Activated CD4-positive, CD25-positive, alpha-beta regulatory T cell treated with anti-CD3 and anti-CD28 coated beads, Interleukin-2, amount 50 U/mL, for 72 hours (primary cell): Measurements from ENCODE around the gene ISG15.
A peak's percentile ranks its signal among the peaks of the same experiment; 100 is the strongest.
"Not testable (repeated sequence)": the region's sequence is repeated elsewhere in the genome, so short reads cannot be mapped to it uniquely, and the experiment has no call there.

Source experiments
- DNase-seq: peaks from one replicate; pipeline ENCODE4 v3.0.0; 2021

ISG15 gene

DNA sequence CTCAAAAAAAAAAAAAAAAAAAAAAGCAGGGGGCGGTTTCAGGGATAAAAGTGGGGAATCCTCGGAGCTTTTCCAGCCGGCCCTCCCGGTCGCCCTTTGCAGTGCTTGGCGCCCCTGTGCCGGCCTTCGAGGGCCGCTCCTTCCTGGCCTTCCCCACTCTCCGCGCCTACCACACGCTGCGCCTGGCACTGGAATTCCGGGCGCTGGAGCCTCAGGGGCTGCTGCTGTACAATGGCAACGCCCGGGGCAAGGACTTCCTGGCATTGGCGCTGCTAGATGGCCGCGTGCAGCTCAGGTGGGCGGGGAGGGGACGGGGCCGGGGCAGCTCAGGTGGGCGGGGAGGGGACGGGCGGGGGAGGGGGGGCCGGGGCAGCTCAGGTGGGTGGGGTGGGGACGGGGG is 35.5 kb downstream of the ISG15 start:
- DNase-seq = no peak

DNA sequence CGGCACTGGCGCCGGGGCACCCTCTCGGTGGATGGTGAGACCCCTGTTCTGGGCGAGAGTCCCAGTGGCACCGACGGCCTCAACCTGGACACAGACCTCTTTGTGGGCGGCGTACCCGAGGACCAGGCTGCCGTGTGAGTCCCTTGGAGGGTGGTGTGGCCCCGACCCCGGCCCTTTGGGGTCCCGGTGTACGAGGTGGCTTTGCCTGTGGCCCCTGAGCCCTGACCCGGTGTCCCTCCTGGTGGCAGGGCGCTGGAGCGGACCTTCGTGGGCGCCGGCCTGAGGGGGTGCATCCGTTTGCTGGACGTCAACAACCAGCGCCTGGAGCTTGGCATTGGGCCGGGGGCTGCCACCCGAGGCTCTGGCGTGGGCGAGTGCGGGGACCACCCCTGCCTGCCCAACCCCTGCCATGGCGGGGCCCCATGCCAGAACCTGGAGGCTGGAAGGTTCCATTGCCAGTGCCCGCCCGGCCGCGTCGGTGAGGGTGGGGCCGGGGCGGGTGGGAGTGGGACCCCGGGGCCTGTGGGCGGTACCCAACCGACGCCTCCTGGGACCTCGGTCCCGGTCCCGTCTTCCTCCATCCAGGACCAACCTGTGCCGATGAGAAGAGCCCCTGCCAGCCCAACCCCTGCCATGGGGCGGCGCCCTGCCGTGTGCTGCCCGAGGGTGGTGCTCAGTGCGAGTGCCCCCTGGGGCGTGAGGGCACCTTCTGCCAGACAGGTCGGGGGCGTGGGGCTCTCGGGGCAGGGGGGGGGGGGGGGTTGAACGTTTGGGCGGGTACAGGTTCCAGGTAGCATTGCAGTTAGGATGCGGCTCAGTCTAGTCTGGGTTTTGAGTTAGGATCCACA is 36.2 kb downstream of the ISG15 start:
- DNase-seq = no peak

GRCh38 chr1:1050577-1051052 is 37.3 kb downstream of the ISG15 start:
- no peak for DNase-seq

DNA sequence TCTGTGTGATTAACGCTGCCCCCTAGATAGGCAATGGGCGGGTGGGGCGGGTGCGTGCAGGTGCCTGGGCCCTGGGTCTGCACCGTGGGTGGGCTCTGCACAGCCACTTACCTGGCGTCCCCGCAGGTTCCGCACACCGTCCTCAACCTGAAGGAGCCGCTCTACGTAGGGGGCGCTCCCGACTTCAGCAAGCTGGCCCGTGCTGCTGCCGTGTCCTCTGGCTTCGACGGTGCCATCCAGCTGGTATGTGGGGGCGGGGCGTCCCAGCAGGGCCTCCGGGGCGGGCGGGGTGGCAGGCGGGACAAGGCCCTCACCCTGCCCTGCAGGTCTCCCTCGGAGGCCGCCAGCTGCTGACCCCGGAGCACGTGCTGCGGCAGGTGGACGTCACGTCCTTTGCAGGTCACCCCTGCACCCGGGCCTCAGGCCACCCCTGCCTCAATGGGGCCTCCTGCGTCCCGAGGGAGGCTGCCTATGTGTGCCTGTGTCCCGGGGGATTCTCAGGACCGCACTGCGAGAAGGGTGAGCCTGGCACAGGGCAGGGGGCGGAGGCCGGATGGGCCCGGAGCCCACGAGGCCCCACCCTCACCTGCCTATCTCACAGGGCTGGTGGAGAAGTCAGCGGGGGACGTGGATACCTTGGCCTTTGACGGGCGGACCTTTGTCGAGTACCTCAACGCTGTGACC is 38.0 kb downstream of the ISG15 start:
- no peak for DNase-seq

GRCh38 chr1:1052003-1052840 is 38.9 kb downstream of the ISG15 start:
- no peak for DNase-seq

- DNase-seq = no peak
Measured at GRCh38 chr1:1053022-1053421, 39.7 kb downstream of the ISG15 start.

- DNase-seq = no peak
Measured at GRCh38 chr1:1053682-1054081, 40.4 kb downstream of the ISG15 start.

GRCh38 chr1:1054099-1054700 is 40.9 kb downstream of the ISG15 start:
- no peak for DNase-seq

DNA sequence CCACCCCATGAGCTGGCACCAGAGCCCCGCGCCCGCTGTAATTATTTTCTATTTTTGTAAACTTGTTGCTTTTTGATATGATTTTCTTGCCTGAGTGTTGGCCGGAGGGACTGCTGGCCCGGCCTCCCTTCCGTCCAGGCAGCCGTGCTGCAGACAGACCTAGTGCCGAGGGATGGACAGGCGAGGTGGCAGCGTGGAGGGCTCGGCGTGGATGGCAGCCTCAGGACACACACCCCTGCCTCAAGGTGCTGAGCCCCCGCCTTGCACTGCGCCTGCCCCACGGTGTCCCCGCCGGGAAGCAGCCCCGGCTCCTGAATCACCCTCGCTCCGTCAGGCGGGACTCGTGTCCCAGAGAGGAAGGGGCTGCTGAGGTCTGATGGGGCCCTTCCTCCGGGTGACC is 41.7 kb downstream of the ISG15 start:
- no peak for DNase-seq

- no peak for DNase-seq
Measured at GRCh38 chr1:1055841-1056736, 42.8 kb downstream of the ISG15 start.

DNA sequence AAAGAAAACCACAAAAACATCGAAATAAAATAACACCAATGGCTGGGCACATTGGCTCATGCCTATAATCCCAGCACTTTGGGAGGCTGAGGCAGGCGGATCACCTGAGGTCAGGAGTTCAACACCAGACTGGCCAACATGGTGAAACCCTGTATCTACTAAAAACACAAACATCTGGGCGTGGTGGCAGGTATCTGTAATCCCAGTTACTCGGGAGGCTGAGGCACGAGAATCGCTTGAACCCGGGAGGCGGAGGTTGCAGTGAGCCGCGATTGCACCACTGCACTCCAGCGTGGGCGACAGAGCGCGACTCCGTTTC is 44.4 kb downstream of the ISG15 start:
- not testable (repeated sequence) for DNase-seq

- no peak for DNase-seq
Measured at GRCh38 chr1:1058088-1058905, 45.0 kb downstream of the ISG15 start.

GRCh38 chr1:1058921-1059493 is 45.7 kb downstream of the ISG15 start:
- DNase-seq = peak; percentile 57

DNA sequence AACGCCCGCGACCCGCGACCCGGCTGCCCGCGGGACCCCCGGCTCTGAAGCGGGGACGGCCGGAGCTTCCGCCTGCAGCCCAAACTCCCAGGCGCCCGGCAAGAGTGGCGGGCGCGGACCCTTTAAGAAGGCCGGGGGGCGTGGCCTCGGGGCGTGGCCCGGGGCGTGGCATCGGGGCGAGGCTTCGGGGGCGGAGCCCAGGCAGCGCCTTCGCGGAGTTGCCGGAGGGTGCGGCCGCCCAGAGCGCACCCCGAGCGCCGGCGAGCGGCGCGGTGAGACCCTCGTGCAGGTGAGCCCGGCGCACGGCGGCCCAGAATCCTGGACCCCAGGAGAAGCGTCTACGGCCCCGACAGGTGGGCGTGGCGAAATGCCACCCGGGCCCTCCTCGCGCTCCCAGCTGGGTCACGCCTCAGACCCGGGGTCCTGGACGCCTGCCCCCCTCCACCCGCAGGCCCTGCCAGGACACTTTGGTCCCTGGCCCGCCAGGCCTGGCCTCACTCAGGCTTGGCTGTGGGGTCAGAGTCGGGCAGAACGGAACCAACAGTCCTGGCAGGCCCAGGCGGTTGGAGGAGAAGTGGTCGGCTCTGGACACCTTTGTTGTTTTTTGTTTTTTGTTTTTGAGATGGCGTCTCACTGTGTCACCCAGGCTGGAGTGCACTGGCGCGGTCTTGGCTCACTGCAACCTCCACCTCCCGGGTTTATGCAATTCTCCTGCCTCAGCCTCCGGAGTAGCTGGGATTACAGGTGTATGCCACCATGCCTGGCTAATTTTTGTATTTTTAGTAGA is 46.4 kb downstream of the ISG15 start:
- DNase-seq = peak; percentile 97

- DNase-seq = no peak
Measured at GRCh38 chr1:1060281-1061000, 47.1 kb downstream of the ISG15 start.

DNA sequence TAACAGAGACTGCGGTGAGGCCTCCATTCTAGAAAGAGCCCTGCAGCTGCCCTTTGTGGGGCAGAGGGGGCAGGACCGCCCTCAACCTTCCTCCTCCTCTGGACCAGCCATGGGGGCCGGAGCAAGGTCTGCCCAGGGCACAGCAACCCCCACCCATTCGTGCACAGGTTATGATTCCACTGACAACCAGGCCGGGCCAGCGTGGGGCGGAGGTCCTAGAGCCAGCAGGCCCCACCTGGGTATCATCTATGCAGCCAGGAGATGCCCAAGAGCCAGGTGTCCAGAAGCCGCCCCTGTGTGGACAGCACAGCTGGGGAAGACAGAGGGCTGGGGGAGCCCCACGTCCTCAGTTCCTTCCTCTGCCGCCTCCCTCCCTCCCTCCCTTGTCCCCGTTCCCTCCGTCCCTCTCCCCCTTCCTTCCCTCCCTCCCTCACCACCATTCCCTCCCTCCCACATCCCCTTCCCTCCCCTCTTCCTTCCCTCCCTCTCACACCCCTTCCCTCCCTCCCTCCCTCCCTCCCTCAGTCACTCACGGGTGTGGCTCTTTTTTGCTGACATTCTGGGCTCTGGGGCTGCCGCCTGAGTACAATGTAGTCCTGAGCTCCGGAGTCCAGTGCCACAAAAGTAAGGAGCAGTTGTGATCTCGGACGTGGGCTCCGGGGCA is 48.5 kb downstream of the ISG15 start:
- DNase-seq = no peak

DNA sequence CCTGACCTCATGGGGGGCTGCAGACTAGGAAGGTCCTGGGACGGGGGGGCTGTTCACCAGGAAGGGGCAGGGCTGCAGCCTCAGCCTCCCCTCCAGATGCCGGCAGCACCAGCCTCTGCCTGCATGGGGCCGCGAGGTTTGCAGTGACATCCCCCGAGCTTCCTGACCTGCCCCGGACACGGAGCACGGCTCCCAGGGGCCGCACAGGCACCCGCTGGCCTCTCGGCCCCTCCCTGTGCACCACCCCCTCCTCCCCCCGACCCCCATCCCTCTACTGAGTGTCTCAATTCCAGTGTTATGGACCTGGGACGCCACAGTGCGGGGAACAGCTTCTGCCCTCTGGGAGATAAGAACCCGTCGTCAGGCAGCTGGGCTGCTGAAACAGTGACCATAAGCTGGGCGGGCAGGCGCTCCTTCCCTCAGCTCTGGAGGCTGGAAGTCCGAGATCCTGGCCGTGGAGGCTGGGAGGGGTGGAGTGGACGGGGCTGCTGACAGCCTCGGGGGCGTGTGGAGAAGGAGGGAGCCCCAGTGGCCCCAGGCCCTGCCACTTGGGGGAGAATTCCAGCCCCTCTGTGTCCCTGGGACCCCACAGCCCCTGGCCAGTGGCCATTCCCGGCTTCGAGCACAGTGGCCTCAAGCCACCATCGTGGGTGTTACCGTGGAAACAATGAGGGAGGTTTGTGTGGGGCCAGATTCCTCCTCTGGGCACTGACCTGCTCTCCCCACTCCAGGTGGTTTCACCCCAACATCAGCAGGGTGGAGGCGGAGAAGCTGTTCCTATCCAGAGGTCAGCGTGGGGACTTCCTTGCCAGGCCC is 49.3 kb downstream of the ISG15 start:
- no peak for DNase-seq
